IMR-90 (cell line): ENCODE measurements around the gene KAZN. TPM values are rescaled to one million over a fixed set of nuclear protein-coding genes. Genes with fewer than 3 reads are reported as not detected.

Experiments
- ATAC-seq: fragments of 200-7000 bp; cut with Tn5 transposase; 2 replicates; pipeline ENCODE4 v1.9.1; 2020; ENCODE audit warnings: low read depth, mild to moderate bottlenecking, moderate library complexity
- BruUV-seq: library from RNA; stranded (reverse); fragments of 400-500 nt; replicated peaks from 2 replicates; lab custom pipeline; 2021; lab: Mats Ljungman, UMichigan
- CTCF ChIA-PET: fragments of 300-600 bp; formaldehyde crosslinking; extraction: SDS; loops from one replicate; lab custom pipeline; 2021; ENCODE audit warnings: antibody characterized with exemption; lab: Yijun Ruan, JAX
- POLR2A ChIA-PET: fragments of 300-600 bp; sonication (Branson Sonifier 250); formaldehyde crosslinking; loops from one replicate; lab custom pipeline; 2022; ENCODE audit warnings: antibody characterized with exemption; ENCODE audit not compliant: unreplicated experiment; lab: Charles Lee
- DNase-seq: peaks from one replicate; pipeline ENCODE4 v3.0.0; 2013
- H2AFZ ChIP-seq: replicated peaks from 2 replicates; pipeline ENCODE3; 2013; ENCODE audit warnings: low read length, mild to moderate bottlenecking; ENCODE audit not compliant: poor library complexity
- H2AK5ac ChIP-seq: 2 replicates; pipeline ENCODE4 v1.6.1; 2013; ENCODE audit warnings: low read depth, low read length, inconsistent platforms
- H2AK9ac ChIP-seq: replicated peaks from 2 replicates; pipeline ENCODE3; 2013; ENCODE audit warnings: mild to moderate bottlenecking, low read depth, low read length, moderate library complexity; ENCODE audit not compliant: poor library complexity
- H2BK120ac ChIP-seq: 2 replicates; pipeline ENCODE4 v1.6.1; 2013; ENCODE audit warnings: low read depth, low read length, inconsistent platforms
- H2BK15ac ChIP-seq: 3 replicates; pipeline ENCODE4 v1.6.1; 2013; ENCODE audit warnings: low read depth, low read length, inconsistent platforms
- H2BK20ac ChIP-seq: 2 replicates; pipeline ENCODE4 v1.6.1; 2013; ENCODE audit warnings: low read depth, mild to moderate bottlenecking, inconsistent platforms, low read length, moderate library complexity
- H2BK5ac ChIP-seq: 2 replicates; pipeline ENCODE4 v1.6.1; 2013; ENCODE audit warnings: mild to moderate bottlenecking, low read depth, low read length, inconsistent platforms; ENCODE audit not compliant: poor library complexity, severe bottlenecking
- H3K14ac ChIP-seq: replicated peaks from 2 replicates; pipeline ENCODE4 v1.6.1; 2013; ENCODE audit warnings: low read depth, low read length, inconsistent platforms
- H3K18ac ChIP-seq: 2 replicates; pipeline ENCODE4 v1.6.1; 2013; ENCODE audit warnings: low read depth, low read length, control low read depth
- H3K23ac ChIP-seq: 2 replicates; pipeline ENCODE4 v1.6.1; 2013; ENCODE audit warnings: low read depth, low read length, inconsistent platforms
- H3K27ac ChIP-seq: 2 replicates; pipeline ENCODE4 v1.5.1; 2013; ENCODE audit warnings: mild to moderate bottlenecking, control low read depth, low read length; ENCODE audit not compliant: insufficient read depth
- H3K27me3 ChIP-seq: 2 replicates; pipeline ENCODE4 v1.6.1; 2013; ENCODE audit warnings: low read length; ENCODE audit not compliant: control insufficient read depth, insufficient read depth
- H3K36me3 ChIP-seq: 2 replicates; pipeline ENCODE4 v1.6.1; 2013; ENCODE audit warnings: low read length, mixed read lengths; ENCODE audit not compliant: control insufficient read depth, insufficient read depth
- H3K4ac ChIP-seq: 2 replicates; pipeline ENCODE4 v1.6.1; 2013; ENCODE audit warnings: low read depth, low read length, inconsistent platforms
- H3K4me1 ChIP-seq: 2 replicates; pipeline ENCODE4 v1.6.1; 2013; ENCODE audit warnings: low read length, mixed read lengths; ENCODE audit not compliant: control insufficient read depth, insufficient read depth
- H3K4me2 ChIP-seq: 2 replicates; pipeline ENCODE4 v1.6.1; 2013; ENCODE audit warnings: low read depth, mild to moderate bottlenecking, control low read depth, low read length, moderate library complexity
- H3K4me3 ChIP-seq: 2 replicates; pipeline ENCODE4 v1.5.1; 2013; ENCODE audit warnings: low read depth, mild to moderate bottlenecking, control low read depth, low read length, moderate library complexity; ENCODE audit not compliant: insufficient read depth
- H3K56ac ChIP-seq: 2 replicates; pipeline ENCODE4 v1.6.1; 2013; ENCODE audit warnings: low read length, inconsistent platforms; ENCODE audit not compliant: insufficient read depth; ENCODE audit errors: extremely low read depth
- H3K79me1 ChIP-seq, 2 experiments: 2 replicates each; pipeline ENCODE4 v1.6.1; 2013; ENCODE audit warnings: low read length in 2 of 2, inconsistent platforms in 1 of 2, low read depth in 1 of 2
- H3K9ac ChIP-seq: 2 replicates; pipeline ENCODE4 v1.6.1; 2013; ENCODE audit warnings: low read depth, low read length, control low read depth
- H3K9me1 ChIP-seq: 2 replicates; pipeline ENCODE4 v1.6.1; 2013; ENCODE audit warnings: low read length, inconsistent platforms; ENCODE audit not compliant: insufficient read depth
- H3K9me3 ChIP-seq: 2 replicates; pipeline ENCODE4 v1.6.1; 2013; ENCODE audit warnings: low read length; ENCODE audit not compliant: control insufficient read depth, insufficient read depth
- H4K20me1 ChIP-seq: 2 replicates; pipeline ENCODE4 v1.6.1; 2013; ENCODE audit warnings: low read length, inconsistent platforms; ENCODE audit not compliant: insufficient read depth
- H4K5ac ChIP-seq: 2 replicates; pipeline ENCODE4 v1.6.1; 2013; ENCODE audit warnings: mild to moderate bottlenecking, low read depth, low read length, control low read depth
- H4K8ac ChIP-seq, 2 experiments: 2 replicates each; pipeline ENCODE4 v1.6.1; 2013; ENCODE audit warnings: low read depth in 2 of 2, low read length in 2 of 2, control low read depth in 1 of 2, inconsistent platforms in 1 of 2
- H4K91ac ChIP-seq: 2 replicates; pipeline ENCODE4 v1.6.1; 2013; ENCODE audit warnings: low read depth, low read length, inconsistent platforms; ENCODE audit not compliant: insufficient read depth
- BHLHE40 ChIP-seq: fragments of 150-350 bp; IDR thresholded peaks from 2 replicates; pipeline ENCODE4 v1.6.1; 2016; ENCODE audit warnings: mild to moderate bottlenecking, low read depth, low read length
- CEBPB ChIP-seq: IDR thresholded peaks from 2 replicates; pipeline ENCODE4 v1.6.1; 2012; ENCODE audit warnings: low read depth, low read length, improper control_type of control experiment
- CHD1 ChIP-seq: IDR thresholded peaks from 2 replicates; pipeline ENCODE4 v1.6.1; 2012; ENCODE audit warnings: low read depth, low read length, improper control_type of control experiment
- FOS ChIP-seq: fragments of 150-350 bp; IDR thresholded peaks from 2 replicates; pipeline ENCODE4 v1.6.1; 2016; ENCODE audit warnings: low read depth, low read length
- MAFK ChIP-seq: IDR thresholded peaks from 2 replicates; pipeline ENCODE4 v1.6.1; 2012; ENCODE audit warnings: low read depth, low read length, improper control_type of control experiment
- MAZ ChIP-seq: IDR thresholded peaks from 2 replicates; pipeline ENCODE4 v1.6.1; 2012; ENCODE audit warnings: low read depth, mild to moderate bottlenecking, low read length, improper control_type of control experiment, moderate library complexity, borderline replicate concordance
- NFE2L2 ChIP-seq: fragments of 150-350 bp; IDR thresholded peaks from 2 replicates; pipeline ENCODE4 v1.6.1; 2016; ENCODE audit warnings: low read depth, mild to moderate bottlenecking, low read length
- POLR2A ChIP-seq: IDR thresholded peaks from 2 replicates; pipeline ENCODE4 v1.6.1; 2012; ENCODE audit warnings: mild to moderate bottlenecking, low read depth, low read length
- RAD21 ChIP-seq: IDR thresholded peaks from 2 replicates; pipeline ENCODE4 v1.6.1; 2012; ENCODE audit warnings: low read length, improper control_type of control experiment
- RCOR1 ChIP-seq: IDR thresholded peaks from 2 replicates; pipeline ENCODE4 v1.6.1; 2012; ENCODE audit warnings: mild to moderate bottlenecking, low read length, improper control_type of control experiment; ENCODE audit not compliant: insufficient replicate concordance
- RFX5 ChIP-seq: IDR thresholded peaks from 2 replicates; pipeline ENCODE4 v1.8.0; 2012; ENCODE audit warnings: low read depth, mild to moderate bottlenecking, low read length, moderate library complexity
- SMC3 ChIP-seq: fragments of 150-350 bp; IDR thresholded peaks from 2 replicates; pipeline ENCODE4 v1.6.1; 2016; ENCODE audit warnings: low read depth, mild to moderate bottlenecking, antibody characterized with exemption, low read length, moderate library complexity
- WGBS, 2 experiments: methylation state at CpG; one replicate each; pipeline versions ENCODE4 v1.1.5 to v1.1.7; 2013; ENCODE audit warnings: missing lambda C conversion rate in 2 of 2; ENCODE audit not compliant: insufficient read length in 1 of 2; ENCODE audit errors: extremely low coverage in 2 of 2; 5-methylcytosine and 5-hydroxymethylcytosine counted together
- dilution Hi-C: fragments of 300-500 bp; cut with HindIII; formaldehyde crosslinking; loops from one replicate; pipeline ENCODE4 v1.14.3; 2018; ENCODE audit warnings: low sequenced_read_pairs; ENCODE audit not compliant: unreplicated experiment
- in situ Hi-C: fragments of 300-500 bp; cut with MboI; formaldehyde crosslinking; loops from 3 replicates; pipeline ENCODE4 v1.14.3; 2019; ENCODE audit warnings: low sequenced_read_pairs, inconsistent platforms, mixed read lengths
- intact Hi-C: fragments of 100-400 bp; cut with micrococcal nuclease; formaldehyde crosslinking; loops from 2 replicates; pipeline ENCODE4 v1.10.0; 2022
- polyA plus RNA-seq, 3 experiments: library from polyadenylated mRNA; depleted of rRNA; stranded (reverse); fragments of >200 nt; gene quantifications; 2 replicates each; pipeline ENCODE4 v1.2.3, GENCODE V29; 2012; ENCODE audit warnings: low replicate concordance in 1 of 3
- total RNA-seq: library from RNA; depleted of rRNA; stranded (reverse); fragments of >200 nt; gene quantifications from 2 replicates; pipeline ENCODE4 v1.2.3, GENCODE V29; 2012
- TF ChIP-seq, protein P1 (sequence below): fragments of 150-350 bp; IDR thresholded peaks from 2 replicates; pipeline ENCODE4 v1.6.1; 2017; ENCODE audit warnings: mild to moderate bottlenecking, antibody characterized with exemption, low read length, low read depth
- TF ChIP-seq, protein P2 (sequence below): conservative IDR thresholded peaks from 2 replicates; pipeline ENCODE4 v1.5.1; 2012; ENCODE audit warnings: mild to moderate bottlenecking, low read depth, low read length, improper control_type of control experiment
- TF ChIP-seq, protein P3 (sequence below): fragments of 150-350 bp; IDR thresholded peaks from 2 replicates; pipeline ENCODE4 v1.6.1; 2016; ENCODE audit warnings: low read depth, mild to moderate bottlenecking, low read length, moderate library complexity, borderline replicate concordance

Gene KAZN
- total and polyA plus RNA-seq, 2 of the 4 experiments (the other 2 are of a cell fraction), result 5.2 to 10.5 TPM

DNA sequence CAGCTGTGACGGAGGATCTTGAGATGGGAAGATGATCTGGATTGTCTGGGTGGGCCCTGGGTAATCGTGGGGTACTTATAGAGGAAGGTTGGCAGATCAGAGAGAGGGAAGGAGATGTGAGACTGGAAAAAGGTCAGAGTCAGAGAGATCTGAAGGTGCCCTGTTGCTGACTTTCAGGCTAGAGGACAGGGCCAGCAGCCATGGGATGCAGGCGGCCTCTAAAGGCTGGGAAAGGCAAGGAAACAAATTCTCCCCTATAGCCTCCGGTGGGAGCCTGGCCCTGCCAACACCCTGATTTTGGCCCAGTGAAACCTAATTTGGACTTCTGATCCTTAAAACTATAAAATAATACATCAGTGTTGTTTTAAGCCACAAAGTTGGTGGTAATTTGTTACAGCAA, 401.5 kb downstream of the KAZN start:
- intact Hi-C loops, result no loop called here
- H2BK120ac ChIP-seq, result no peak overlapping the region
- H3K27me3 ChIP-seq, result no peaks in the 10 kb centered on the region
- WGBS, 2 experiments, result no CpG with 5 or more reads among the region's 4 CpGs
- no peak overlapping the region for H2AK5ac ChIP-seq
- H4K91ac ChIP-seq, result no peak overlapping the region
- H3K4ac ChIP-seq, result no peak overlapping the region; the same call in 1 of the 2 replicates
- H3K9me1 ChIP-seq, result peaks cover 26% of the 10 kb centered on the region
- peaks cover 23% of the 10 kb centered on the region for H3K4me1 ChIP-seq
- H3K23ac ChIP-seq, result no peak overlapping the region
- no peak overlapping the region for H4K5ac ChIP-seq
- no peak overlapping the region for H4K8ac ChIP-seq
- H2BK5ac ChIP-seq, result no peak overlapping the region
- TF ChIP-seq RFX5, result no peak
- TF ChIP-seq, protein P1, sequence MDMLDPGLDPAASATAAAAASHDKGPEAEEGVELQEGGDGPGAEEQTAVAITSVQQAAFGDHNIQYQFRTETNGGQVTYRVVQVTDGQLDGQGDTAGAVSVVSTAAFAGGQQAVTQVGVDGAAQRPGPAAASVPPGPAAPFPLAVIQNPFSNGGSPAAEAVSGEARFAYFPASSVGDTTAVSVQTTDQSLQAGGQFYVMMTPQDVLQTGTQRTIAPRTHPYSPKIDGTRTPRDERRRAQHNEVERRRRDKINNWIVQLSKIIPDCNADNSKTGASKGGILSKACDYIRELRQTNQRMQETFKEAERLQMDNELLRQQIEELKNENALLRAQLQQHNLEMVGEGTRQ, result no peak
- TF ChIP-seq, protein P2, sequence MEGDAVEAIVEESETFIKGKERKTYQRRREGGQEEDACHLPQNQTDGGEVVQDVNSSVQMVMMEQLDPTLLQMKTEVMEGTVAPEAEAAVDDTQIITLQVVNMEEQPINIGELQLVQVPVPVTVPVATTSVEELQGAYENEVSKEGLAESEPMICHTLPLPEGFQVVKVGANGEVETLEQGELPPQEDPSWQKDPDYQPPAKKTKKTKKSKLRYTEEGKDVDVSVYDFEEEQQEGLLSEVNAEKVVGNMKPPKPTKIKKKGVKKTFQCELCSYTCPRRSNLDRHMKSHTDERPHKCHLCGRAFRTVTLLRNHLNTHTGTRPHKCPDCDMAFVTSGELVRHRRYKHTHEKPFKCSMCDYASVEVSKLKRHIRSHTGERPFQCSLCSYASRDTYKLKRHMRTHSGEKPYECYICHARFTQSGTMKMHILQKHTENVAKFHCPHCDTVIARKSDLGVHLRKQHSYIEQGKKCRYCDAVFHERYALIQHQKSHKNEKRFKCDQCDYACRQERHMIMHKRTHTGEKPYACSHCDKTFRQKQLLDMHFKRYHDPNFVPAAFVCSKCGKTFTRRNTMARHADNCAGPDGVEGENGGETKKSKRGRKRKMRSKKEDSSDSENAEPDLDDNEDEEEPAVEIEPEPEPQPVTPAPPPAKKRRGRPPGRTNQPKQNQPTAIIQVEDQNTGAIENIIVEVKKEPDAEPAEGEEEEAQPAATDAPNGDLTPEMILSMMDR, result no peak
- TF ChIP-seq FOS, result no peak
- TF ChIP-seq BHLHE40, result no peak
- TF ChIP-seq MAZ, result no peak
- TF ChIP-seq MAFK, result no peak
- TF ChIP-seq, protein P3, sequence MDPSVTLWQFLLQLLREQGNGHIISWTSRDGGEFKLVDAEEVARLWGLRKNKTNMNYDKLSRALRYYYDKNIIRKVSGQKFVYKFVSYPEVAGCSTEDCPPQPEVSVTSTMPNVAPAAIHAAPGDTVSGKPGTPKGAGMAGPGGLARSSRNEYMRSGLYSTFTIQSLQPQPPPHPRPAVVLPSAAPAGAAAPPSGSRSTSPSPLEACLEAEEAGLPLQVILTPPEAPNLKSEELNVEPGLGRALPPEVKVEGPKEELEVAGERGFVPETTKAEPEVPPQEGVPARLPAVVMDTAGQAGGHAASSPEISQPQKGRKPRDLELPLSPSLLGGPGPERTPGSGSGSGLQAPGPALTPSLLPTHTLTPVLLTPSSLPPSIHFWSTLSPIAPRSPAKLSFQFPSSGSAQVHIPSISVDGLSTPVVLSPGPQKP, result no peak
- no peak for TF ChIP-seq SMC3
- TF ChIP-seq RCOR1, result no peak
- no peak for TF ChIP-seq NFE2L2
- no peak for TF ChIP-seq POLR2A
- no peak for TF ChIP-seq CHD1
- TF ChIP-seq CEBPB, result no peak
- no peak for TF ChIP-seq RAD21
- no TSS peak for BruUV-seq
- H3K9ac ChIP-seq, result no peak overlapping the region
- no peak overlapping the region for H3K14ac ChIP-seq
- ATAC-seq (no peak), DNase-seq (no peak)
- dilution Hi-C loops, result no loop called here
- H2BK15ac ChIP-seq, result no peak overlapping the region
- no peak overlapping the region for H3K4me3 ChIP-seq
- POLR2A ChIA-PET, result no interaction called here
- no peaks in the 10 kb centered on the region for H3K9me3 ChIP-seq
- CTCF ChIA-PET, result no interaction called here
- peaks cover 2% of the 10 kb centered on the region; the same call in 1 of the 2 replicates for H3K36me3 ChIP-seq
- in situ Hi-C loops, result no loop called here
- H4K20me1 ChIP-seq, result peaks cover 15% of the 10 kb centered on the region
- H2AFZ ChIP-seq, result no peak overlapping the region
- H2AK9ac ChIP-seq, result no peak overlapping the region
- no peak overlapping the region for H3K18ac ChIP-seq
- no peak overlapping the region for H3K27ac ChIP-seq
- peaks cover 31 to 81% of the 10 kb centered on the region in 2 experiments for H3K79me1 ChIP-seq
- no peak overlapping the region for H2BK20ac ChIP-seq
- no peak overlapping the region for H3K56ac ChIP-seq
- H3K4me2 ChIP-seq, result no peak overlapping the region
